A549 (cell line): Measurements from ENCODE around the gene PDE4D. TPM values are rescaled to one million over a fixed set of nuclear protein-coding genes. Genes with fewer than 3 reads are reported as not detected.

Experiments
- ATAC-seq, 2 experiments: fragments of 200-7000 bp in 1 of 2; fragments of >200 bp in 1 of 2; cut with Nextera tagmentation in 1 of 2; cut with Tn5 transposase in 1 of 2; 3 replicates each; pipeline versions ENCODE4 v1.8.0 to v1.9.1; 2018 to 2020; ENCODE audit warnings: mild to moderate bottlenecking in 1 of 2, moderate library complexity in 1 of 2
- CTCF ChIA-PET: fragments of 300-600 bp; sonication (Branson Sonifier 250); formaldehyde crosslinking; extraction: SDS; loops from one replicate; lab custom pipeline; 2021; ENCODE audit warnings: antibody characterized with exemption, inconsistent platforms; lab: Yijun Ruan, JAX
- POLR2A ChIA-PET: fragments of 350-600 bp; formaldehyde crosslinking; extraction: SDS; loops from one replicate; lab custom pipeline; 2021; ENCODE audit warnings: antibody characterized with exemption, inconsistent platforms; lab: Yijun Ruan, JAX
- DNase-seq, 2 experiments: peaks; one replicate each; pipeline versions ENCODE4 v3.0.0 to v3.0.0-alpha.2; 2011 to 2016; ENCODE audit warnings: low read depth in 1 of 2, low spot score in 1 of 2
- FAIRE-seq: peaks from 2 replicates; lab custom pipeline; 2011; peaks lifted over from hg19 to GRCh38; lab: Jason Lieb, UNC
- H3K27ac ChIP-seq, 2 experiments: fragments of >200 bp; sonication (Bioruptor Twin); formaldehyde crosslinking; 3 replicates each; pipeline ENCODE4 v1.5.1; 2016 to 2017
- H3K4me1 ChIP-seq: fragments of >200 bp; sonication (Bioruptor Twin); formaldehyde crosslinking; 3 replicates; pipeline ENCODE4 v1.6.1; 2016
- H3K4me2 ChIP-seq: fragments of >200 bp; sonication (Bioruptor Twin); formaldehyde crosslinking; 3 replicates; pipeline ENCODE4 v1.6.1; 2016
- H3K4me3 ChIP-seq: fragments of >200 bp; sonication (Bioruptor Twin); formaldehyde crosslinking; 3 replicates; pipeline ENCODE4 v1.5.1; 2016
- H3K9me3 ChIP-seq: fragments of >200 bp; sonication (Bioruptor Twin); formaldehyde crosslinking; 3 replicates; pipeline ENCODE4 v1.6.1; 2016
- ATOH8 ChIP-seq: fragments of 250-450 bp; sonication (Bioruptor Pico); IDR thresholded peaks from 2 replicates; pipeline ENCODE4 v1.5.0; 2020; ENCODE audit warnings: low read depth, mild to moderate bottlenecking, moderate library complexity
- BCL3 ChIP-seq: fragments of >200 bp; sonication (Bioruptor Twin); formaldehyde crosslinking; IDR thresholded peaks from 3 replicates; pipeline ENCODE4 v1.6.1; 2016
- CBX8 ChIP-seq: fragments of 200-600 bp; sonication (generic); IDR thresholded peaks from 2 replicates; pipeline ENCODE4 v1.6.1; 2016
- CEBPB ChIP-seq, 2 experiments: fragments of >200 bp in 1 of 2; sonication (Bioruptor Twin) in 1 of 2; formaldehyde crosslinking in 1 of 2; IDR thresholded peaks; 2 replicates each; pipeline ENCODE4 v1.6.1; 2012 to 2016
- ESRRA ChIP-seq: fragments of 150-350 bp; IDR thresholded peaks from 2 replicates; pipeline ENCODE4 v1.6.1; 2014; ENCODE audit warnings: mild to moderate bottlenecking, low read length, borderline replicate concordance
- FOSB ChIP-seq: fragments of 250-450 bp; sonication (Bioruptor Pico); IDR thresholded peaks from 2 replicates; pipeline ENCODE4 v1.5.0; 2020; ENCODE audit warnings: mild to moderate bottlenecking, moderate library complexity
- FOSL2 ChIP-seq, 2 experiments: fragments of 450-650 bp in 1 of 2; fragments of >200 bp in 1 of 2; sonication (Bioruptor Twin) in 1 of 2; formaldehyde crosslinking; IDR thresholded peaks; 2 replicates each; pipeline versions ENCODE4 v1.5.0 to v1.6.1; 2016 to 2020; ENCODE audit warnings: mild to moderate bottlenecking in 1 of 2, moderate library complexity in 1 of 2
- HDAC2 ChIP-seq: fragments of 200-600 bp; sonication (generic); IDR thresholded peaks from 2 replicates; pipeline ENCODE4 v1.6.1; 2016
- HMGXB4 ChIP-seq: fragments of 250-450 bp; sonication (Bioruptor Pico); IDR thresholded peaks from 2 replicates; pipeline ENCODE4 v1.5.0; 2021; ENCODE audit warnings: mild to moderate bottlenecking, moderate library complexity, borderline replicate concordance
- HOXB13 ChIP-seq: fragments of 250-450 bp; sonication (Bioruptor Pico); IDR thresholded peaks from 2 replicates; pipeline ENCODE4 v1.5.0; 2020; ENCODE audit warnings: low read depth, mild to moderate bottlenecking, moderate library complexity
- JUN ChIP-seq, 2 experiments: fragments of >200 bp; sonication (Bioruptor Twin); formaldehyde crosslinking; IDR thresholded peaks; 2 replicates in 1 of 2; 3 replicates in 1 of 2; pipeline ENCODE4 v1.6.1; 2016 to 2017
- KDM5A ChIP-seq: fragments of 200-600 bp; sonication (generic); IDR thresholded peaks from 2 replicates; pipeline ENCODE4 v1.6.1; 2016; ENCODE audit warnings: antibody characterized with exemption, mild to moderate bottlenecking
- MAX ChIP-seq: IDR thresholded peaks from 2 replicates; pipeline ENCODE4 v1.6.1; 2012
- MYC ChIP-seq: IDR thresholded peaks from 2 replicates; pipeline ENCODE4 v1.6.1; 2012; ENCODE audit warnings: mild to moderate bottlenecking, inconsistent platforms, low read length, improper control_type of control experiment, borderline replicate concordance
- NFE2L2 ChIP-seq: fragments of 150-350 bp; conservative IDR thresholded peaks from 2 replicates; pipeline ENCODE4 v1.6.1; 2014; ENCODE audit warnings: low read length
- NR3C1 ChIP-seq: fragments of >200 bp; sonication (Bioruptor Twin); formaldehyde crosslinking; IDR thresholded peaks from 3 replicates; pipeline ENCODE4 v1.6.1; 2017
- POLR2A ChIP-seq: IDR thresholded peaks from 2 replicates; pipeline ENCODE4 v1.6.1; 2012; ENCODE audit warnings: mild to moderate bottlenecking, low read length
- RAD21 ChIP-seq, 2 experiments: fragments of >200 bp in 1 of 2; sonication (Bioruptor Twin) in 1 of 2; formaldehyde crosslinking in 1 of 2; IDR thresholded peaks in 1 of 2; conservative IDR thresholded peaks in 1 of 2; 2 replicates in 1 of 2; 3 replicates in 1 of 2; pipeline ENCODE4 v1.6.1; 2012 to 2018; ENCODE audit warnings: inconsistent platforms in 1 of 2
- RNF2 ChIP-seq: fragments of 200-600 bp; sonication (generic); IDR thresholded peaks from 2 replicates; pipeline ENCODE4 v1.6.1; 2016; ENCODE audit warnings: low read depth, mild to moderate bottlenecking, antibody characterized with exemption, moderate library complexity, borderline replicate concordance
- SMC3 ChIP-seq: fragments of >200 bp; sonication (Bioruptor Twin); formaldehyde crosslinking; IDR thresholded peaks from 3 replicates; pipeline ENCODE4 v1.6.1; 2018; ENCODE audit warnings: inconsistent platforms
- SREBF2 ChIP-seq: fragments of 450-650 bp; IDR thresholded peaks from 2 replicates; pipeline ENCODE4 v1.6.1; 2014; ENCODE audit warnings: mild to moderate bottlenecking, moderate library complexity
- TFCP2L1 ChIP-seq: fragments of 250-450 bp; sonication (Bioruptor Pico); IDR thresholded peaks from 2 replicates; pipeline ENCODE4 v1.5.0; 2021; ENCODE audit warnings: mild to moderate bottlenecking
- TP53 ChIP-seq: fragments of 250-450 bp; sonication (Bioruptor Pico); IDR thresholded peaks from 2 replicates; pipeline ENCODE4 v1.5.0; 2021; ENCODE audit warnings: mild to moderate bottlenecking, moderate library complexity
- USF2 ChIP-seq: fragments of 450-650 bp; IDR thresholded peaks from 2 replicates; pipeline ENCODE4 v1.6.1; 2014; ENCODE audit warnings: antibody characterized with exemption
- ZC3H11A ChIP-seq: fragments of 450-650 bp; IDR thresholded peaks from 2 replicates; pipeline ENCODE4 v1.6.1; 2014; ENCODE audit warnings: antibody characterized with exemption, mild to moderate bottlenecking
- ZNF302 ChIP-seq: fragments of 250-450 bp; sonication (Bioruptor Pico); IDR thresholded peaks from 2 replicates; pipeline ENCODE4 v1.9.0; 2021; ENCODE audit warnings: inconsistent platforms, mild to moderate bottlenecking, moderate library complexity
- ZSCAN20 ChIP-seq: fragments of 250-450 bp; sonication (Bioruptor Pico); IDR thresholded peaks from 2 replicates; pipeline ENCODE4 v1.8.0; 2022; ENCODE audit warnings: mild to moderate bottlenecking, moderate library complexity
- WGBS: methylation state at CpG from one replicate; pipeline ENCODE4 v1.1.6; 2017; ENCODE audit errors: missing lambda C conversion rate; 5-methylcytosine and 5-hydroxymethylcytosine counted together
- polyA plus RNA-seq, 4 experiments: library from polyadenylated mRNA; depleted of rRNA in 3 of 4; stranded (reverse); fragments of >200 nt; fragmentation: RNase III in 1 of 4; extraction: RNeasy Plus Mini Kit Qiagen cat#74134 plus additional on column Dnase treatment in 1 of 4; gene quantifications; 2 replicates in 3 of 4; 3 replicates in 1 of 4; pipeline ENCODE4 v1.2.3, GENCODE V29; 2011 to 2017

PDE4D gene
- polyA plus RNA-seq, 2 of the 4 experiments (the other 2 are of a cell fraction): 74.0 to 213 TPM

GRCh38 chr5:59190746-59191145 is 702.8 kb downstream of the PDE4D start:
- Histone ChIP-seq H3K4me3 (no peak overlapping the region), H3K9me3 (no peaks in the 10 kb centered on the region), H3K4me1 (peaks cover 99% of the 10 kb centered on the region), H3K4me2 (peak overlapping the region; percentile 91), H3K27ac (peak overlapping the region; percentile 88 to 89)
- TF ChIP-seq FOSL2 (IDR thresholded peaks at IDR 0.05): no peak
- TF ChIP-seq FOSL2 (CRISPR knock-in tag; IDR thresholded peaks at IDR 0.05): peak; percentile 63
- TF ChIP-seq JUN (IDR thresholded peaks at IDR 0.05): no peak
- no peak for DNase-seq
- 2% methylated on average over 1 of the region's 1 CpG for WGBS
- FAIRE-seq: no peak
- CTCF ChIA-PET: interaction anchor here (1.5 to 2.9 kb wide), 3 partner anchors 27 to 190 kb away, joined by 4 to 10 read pairs (median 8); no protein-coding TSS in a partner anchor
- no peak for ATAC-seq
- POLR2A ChIA-PET: no interaction called here

- FAIRE-seq (no peak), DNase-seq (no peak), ATAC-seq (peak in 1 of 2 experiments; percentile 2; a peak in 1 of 6 replicates)
- no peak overlapping the region for H3K4me3 ChIP-seq
- H3K9me3 ChIP-seq: no peaks in the 10 kb centered on the region
- peak overlapping the region; percentile 91 for H3K4me2 ChIP-seq
- ChIA-PET POLR2A (interaction anchor here (0.6 to 1.5 kb wide), 2 partner anchors 154 to 161 kb away, joined by 3 to 4 read pairs; no protein-coding TSS in a partner anchor), CTCF (interaction anchor here (0.9 to 4.8 kb wide), 11 partner anchors 8 to 607 kb away, joined by 3 to 58 read pairs (median 8); no protein-coding TSS in a partner anchor)
- TF ChIP-seq ATOH8 (CRISPR knock-in tag): 0 out of 2 replicates have a peak, but pooled peaks have one; percentile 64
- peak; percentile 57 for TF ChIP-seq MAX
- no peak for TF ChIP-seq SREBF2
- 0 out of 2 replicates have a peak, but pooled peaks have one; percentile 35 for TF ChIP-seq TFCP2L1 (CRISPR knock-in tag)
- peak; percentile 61; the same call in 1 of the 2 replicates for TF ChIP-seq HOXB13
- no peak for TF ChIP-seq NR3C1
- no peak for TF ChIP-seq MYC
- peak overlapping the region; percentile 88 to 89 for H3K27ac ChIP-seq
- peaks cover 99% of the 10 kb centered on the region for H3K4me1 ChIP-seq
- WGBS: 55% methylated on average over 7 of the region's 7 CpGs
Measured at GRCh38 chr5:59189472-59190244, 703.9 kb downstream of the PDE4D start.

GRCh38 chr5:59188419-59189225 is 704.9 kb downstream of the PDE4D start:
- WGBS: 6% methylated on average over 16 of the region's 16 CpGs
- ATAC-seq (peak; percentile 81 to 82; a peak in 5 of 6 replicates), FAIRE-seq (peak; percentile 92), DNase-seq (peak; percentile 37 to 89)
- peaks cover 99% of the 10 kb centered on the region for H3K4me1 ChIP-seq
- H3K4me3 ChIP-seq: peak overlapping the region; percentile 25; the same call in 2 of the 3 replicates
- CTCF ChIA-PET: interaction anchor here (0.5 to 4.8 kb wide), 62 partner anchors 9 to 608 kb away, joined by 3 to 58 read pairs (median 5); no protein-coding TSS in a partner anchor
- peak overlapping the region; percentile 88 to 89 for H3K27ac ChIP-seq
- POLR2A ChIA-PET: interaction anchor here (1.0 to 1.5 kb wide), 3 partner anchors 139 to 356 kb away, joined by 3 read pairs; no protein-coding TSS in a partner anchor
- H3K4me2 ChIP-seq: peak overlapping the region; percentile 91
- no peaks in the 10 kb centered on the region for H3K9me3 ChIP-seq
- TF ChIP-seq FOSB (0 out of 2 replicates have a peak, but pooled peaks have one; percentile 20), ESRRA (no peak), RNF2 (no peak), SMC3 (peak; percentile 88), JUN (IDR thresholded peaks at IDR 0.05) (peak in 1 of 2 experiments; percentile 16; a peak in 1 of 5 replicates), CBX8 (no peak), ZSCAN20 (no peak), HMGXB4 (no peak), POLR2A (no peak), NFE2L2 (no peak), ZC3H11A (no peak), USF2 (no peak), BCL3 (no peak), RAD21 (conservative IDR thresholded peaks at IDR 0.05 in 1 of 2, IDR thresholded peaks at IDR 0.05 in 1 of 2) (peak; percentile 92 to 96), ZNF302 (CRISPR knock-in tag) (no peak), CEBPB (IDR thresholded peaks at IDR 0.05) (no peak), HDAC2 (no peak), KDM5A (peak; percentile 64), TP53 (CRISPR knock-in tag) (no peak)
